OCI-LY1 (cell line): ENCODE measurements around the gene SCUBE2.
"Not testable (repeated sequence)": the region's sequence is repeated elsewhere in the genome, so short reads cannot be mapped to it uniquely, and the experiment has no call there.

Source experiments
- H2AFZ ChIP-seq: fragments of 200-600 bp; sonication (generic), shearing (Covaris generic); 2 replicates; pipeline ENCODE4 v1.6.0; 2014; ENCODE audit warnings: antibody characterized with exemption, mild to moderate bottlenecking, low read length
- H3F3A ChIP-seq: fragments of 200-600 bp; sonication (generic), shearing (Covaris generic); 2 replicates; pipeline ENCODE4 v1.6.0; 2014; ENCODE audit warnings: mild to moderate bottlenecking, antibody characterized with exemption, low read length, moderate library complexity; ENCODE audit not compliant: insufficient read depth
- H3K27ac ChIP-seq: fragments of 200-600 bp; sonication (generic); 2 replicates; pipeline ENCODE4 v1.5.1; 2014; ENCODE audit warnings: low read length, mixed run types, mild to moderate bottlenecking, low read depth; ENCODE audit not compliant: poor library complexity, severe bottlenecking
- H3K27me3 ChIP-seq: fragments of 200-600 bp; sonication (generic); 2 replicates; pipeline ENCODE4 v1.6.0; 2014; ENCODE audit warnings: antibody characterized with exemption, mild to moderate bottlenecking, low read length, moderate library complexity; ENCODE audit not compliant: insufficient read depth
- H3K36me3 ChIP-seq: fragments of 200-600 bp; sonication (generic); 2 replicates; pipeline ENCODE4 v1.6.1; 2014; ENCODE audit warnings: mild to moderate bottlenecking, antibody characterized with exemption, low read length, moderate library complexity, mixed read lengths; ENCODE audit not compliant: insufficient read depth
- H3K4me1 ChIP-seq: fragments of 200-600 bp; sonication (generic); 2 replicates; pipeline ENCODE4 v1.5.1; 2014; ENCODE audit warnings: mild to moderate bottlenecking, low read length, moderate library complexity; ENCODE audit not compliant: insufficient read depth, severe bottlenecking
- H3K4me2 ChIP-seq: fragments of 200-600 bp; sonication (generic), shearing (Covaris generic); 2 replicates; pipeline ENCODE4 v1.6.1; 2014; ENCODE audit warnings: low read length
- H3K4me3 ChIP-seq: fragments of 200-600 bp; sonication (generic); 2 replicates; pipeline ENCODE4 v1.5.1; 2014; ENCODE audit warnings: low read length, low read depth, mild to moderate bottlenecking, mixed read lengths; ENCODE audit not compliant: poor library complexity, severe bottlenecking
- H3K79me2 ChIP-seq: fragments of 200-600 bp; shearing (Covaris generic); 2 replicates; pipeline ENCODE4 v1.6.1; 2016; ENCODE audit warnings: mixed run types, low read length, mixed read lengths; ENCODE audit not compliant: insufficient read depth
- H3K9ac ChIP-seq: fragments of 200-600 bp; sonication (generic), shearing (Covaris generic); 2 replicates; pipeline ENCODE4 v1.6.1; 2014; ENCODE audit warnings: mild to moderate bottlenecking, low read length, mixed read lengths
- H3K9me2 ChIP-seq: fragments of 200-600 bp; sonication (generic), shearing (Covaris generic); 2 replicates; pipeline ENCODE4 v1.6.1; 2014; ENCODE audit warnings: low read depth, mild to moderate bottlenecking, low read length, mixed read lengths
- H3K9me3 ChIP-seq: fragments of 200-600 bp; shearing (Covaris generic); 2 replicates; pipeline ENCODE4 v1.6.1; 2014; ENCODE audit warnings: low read length, mixed read lengths
- H4K20me1 ChIP-seq: fragments of 200-600 bp; sonication (generic), shearing (Covaris generic); 2 replicates; pipeline ENCODE4 v1.6.0; 2016; ENCODE audit warnings: mild to moderate bottlenecking, low read length; ENCODE audit not compliant: insufficient read depth
- CTCF ChIP-seq: fragments of 200-600 bp; sonication (generic), shearing (Covaris generic); IDR thresholded peaks from 2 replicates; pipeline ENCODE4 v1.5.1; 2017; ENCODE audit warnings: mild to moderate bottlenecking, antibody characterized with exemption, low read length, moderate library complexity, mixed read lengths
- EZH2 ChIP-seq: fragments of 200-600 bp; sonication (generic), shearing (Covaris generic); IDR thresholded peaks from 2 replicates; pipeline ENCODE4 v1.8.0; 2017; ENCODE audit warnings: borderline replicate concordance, mixed run types, mild to moderate bottlenecking, antibody characterized with exemption, low read length, moderate library complexity, mixed read lengths

Gene SCUBE2

GRCh38 chr11:8983552-8983951 lies 107.8 kb downstream of the SCUBE2 start:
- no peaks in the 10 kb centered on the region for H3K79me2 ChIP-seq
- no peaks in the 10 kb centered on the region for H3K36me3 ChIP-seq
- no peak overlapping the region for H2AFZ ChIP-seq
- H3K4me3 ChIP-seq, result no peak overlapping the region
- H3K4me1 ChIP-seq, result no peaks in the 10 kb centered on the region
- no peaks in the 10 kb centered on the region for H3K9me2 ChIP-seq
- H3F3A ChIP-seq, result no peaks in the 10 kb centered on the region
- H3K4me2 ChIP-seq, result no peak overlapping the region
- no peaks in the 10 kb centered on the region for H3K27me3 ChIP-seq
- no peak for TF ChIP-seq CTCF
- TF ChIP-seq EZH2, result no peak
- H3K27ac ChIP-seq, result no peak overlapping the region
- H3K9me3 ChIP-seq, result no peaks in the 10 kb centered on the region
- no peaks in the 10 kb centered on the region for H4K20me1 ChIP-seq
- no peak overlapping the region for H3K9ac ChIP-seq

- Histone ChIP-seq H3K27me3 (no peaks in the 10 kb centered on the region), H3K9me3 (no peaks in the 10 kb centered on the region), H2AFZ (no peak overlapping the region), H4K20me1 (no peaks in the 10 kb centered on the region), H3K4me3 (no peak overlapping the region), H3K4me2 (no peak overlapping the region), H3K36me3 (no peaks in the 10 kb centered on the region), H3K9me2 (no peaks in the 10 kb centered on the region), H3K79me2 (no peaks in the 10 kb centered on the region), H3F3A (no peaks in the 10 kb centered on the region), H3K27ac (no peak overlapping the region), H3K4me1 (no peaks in the 10 kb centered on the region), H3K9ac (no peak overlapping the region)
- TF ChIP-seq EZH2, result no peak
- no peak for TF ChIP-seq CTCF
These were observed 110.9 kb downstream of the SCUBE2 start for GRCh38 chr11:8980485-8980884.

GRCh38 chr11:8979365-8979764 lies 112.0 kb downstream of the SCUBE2 start:
- H4K20me1 ChIP-seq, H3K36me3 ChIP-seq, H3K9me3 ChIP-seq, H3K79me2 ChIP-seq, H3K9ac ChIP-seq, H3K27ac ChIP-seq, H2AFZ ChIP-seq, H3K27me3 ChIP-seq, H3K4me2 ChIP-seq, H3K4me1 ChIP-seq, H3K9me2 ChIP-seq, H3F3A ChIP-seq, H3K4me3 ChIP-seq: not testable (repeated sequence)

GRCh38 chr11:8973121-8973520 lies 118.3 kb downstream of the SCUBE2 start:
- H3K9me2 ChIP-seq, result no peaks in the 10 kb centered on the region
- H2AFZ ChIP-seq, result no peak overlapping the region
- TF ChIP-seq EZH2, result no peak
- no peak for TF ChIP-seq CTCF
- H3K4me1 ChIP-seq, result no peaks in the 10 kb centered on the region
- H3K4me3 ChIP-seq, result no peak overlapping the region
- H3K79me2 ChIP-seq, result no peaks in the 10 kb centered on the region
- H3K27me3 ChIP-seq, result no peaks in the 10 kb centered on the region
- H3K9me3 ChIP-seq, result no peaks in the 10 kb centered on the region
- H3F3A ChIP-seq, result no peaks in the 10 kb centered on the region
- no peak overlapping the region for H3K9ac ChIP-seq
- H3K4me2 ChIP-seq, result no peak overlapping the region
- H3K27ac ChIP-seq, result no peak overlapping the region
- no peaks in the 10 kb centered on the region for H3K36me3 ChIP-seq
- H4K20me1 ChIP-seq, result no peaks in the 10 kb centered on the region
